HepG2 (cell line): ENCODE measurements around the gene ANG. TPM values are rescaled to one million over a fixed set of nuclear protein-coding genes. Genes with fewer than 3 reads are reported as not detected.

Experiments
- ETV5 ChIP-seq: IDR thresholded peaks from 2 replicates; pipeline ENCODE4 v1.6.1; 2018; ENCODE audit warnings: missing biosample characterization, missing genetic modification reagents, inconsistent platforms, borderline replicate concordance
- MATR3 ChIP-seq: sonication (generic); formaldehyde crosslinking; IDR thresholded peaks from 2 replicates; pipeline ENCODE4 v1.4.0; 2020; ENCODE audit warnings: missing genetic modification reagents
- PHF5A ChIP-seq: IDR thresholded peaks from one replicate; pipeline ENCODE4 v1.6.1; 2018; ENCODE audit warnings: low read depth, missing genetic modification reagents; ENCODE audit not compliant: unreplicated experiment
- SNAI1 ChIP-seq: sonication (generic); formaldehyde crosslinking; IDR thresholded peaks from 2 replicates; pipeline ENCODE4 v1.5.0; 2020; ENCODE audit warnings: mild to moderate bottlenecking, missing genetic modification reagents, borderline replicate concordance
- ZNF33B ChIP-seq: sonication (generic); formaldehyde crosslinking; IDR thresholded peaks from 2 replicates; pipeline ENCODE4 v1.5.1; 2020; ENCODE audit warnings: mild to moderate bottlenecking, missing genetic modification reagents
- ZNF382 ChIP-seq: sonication (generic); formaldehyde crosslinking; IDR thresholded peaks from 2 replicates; pipeline ENCODE4 v1.5.0; 2020; ENCODE audit warnings: missing genetic modification reagents, mild to moderate bottlenecking, borderline replicate concordance
- ZNF446 ChIP-seq: sonication (generic); formaldehyde crosslinking; IDR thresholded peaks from 2 replicates; pipeline ENCODE4 v1.5.0; 2020; ENCODE audit warnings: mild to moderate bottlenecking, missing genetic modification reagents
- ZNF546 ChIP-seq: sonication (generic); formaldehyde crosslinking; conservative IDR thresholded peaks from 2 replicates; pipeline ENCODE4 v1.8.1; 2023; ENCODE audit warnings: mild to moderate bottlenecking, missing genetic modification reagents
- polyA plus RNA-seq, 8 experiments: library from polyadenylated mRNA; depleted of rRNA in 3 of 8; stranded (reverse) in 7 of 8; unstranded in 1 of 8; fragments of >200 nt; fragmentation: Illumina TruSeq in 4 of 8; extraction: Trizol in 4 of 8; gene quantifications; 2 replicates each; pipeline versions ENCODE4 v1.2.1 to v1.2.3, GENCODE V29; 2011 to 2016; ENCODE audit warnings: low read depth in 4 of 8, missing spikeins in 1 of 8, mixed read lengths in 1 of 8; ENCODE audit not compliant: insufficient read depth in 1 of 8
- total RNA-seq, 5 experiments: library from RNA; depleted of rRNA; stranded (reverse); fragments of >200 nt; fragmentation: Illumina TruSeq; extraction: Trizol; gene quantifications; 2 replicates each; pipeline ENCODE4 v1.2.3, GENCODE V29; 2016; ENCODE audit warnings: low read depth in 1 of 5
- TF ChIP-seq, protein P1 (sequence below): IDR thresholded peaks from 2 replicates; pipeline ENCODE4 v1.6.1; 2016
- TF ChIP-seq, protein P2 (sequence below): sonication (generic); formaldehyde crosslinking; IDR thresholded peaks from 2 replicates; pipeline ENCODE4 v1.4.0; 2020; ENCODE audit warnings: missing genetic modification reagents
- TF ChIP-seq, protein P3 (sequence below): sonication (generic); formaldehyde crosslinking; IDR thresholded peaks from 2 replicates; pipeline ENCODE4 v1.5.0; 2020; ENCODE audit warnings: missing genetic modification reagents
- TF ChIP-seq, protein P4 (sequence below): sonication (generic); formaldehyde crosslinking; IDR thresholded peaks from 2 replicates; pipeline ENCODE4 v1.4.0; 2020; ENCODE audit warnings: missing genetic modification reagents, mild to moderate bottlenecking, borderline replicate concordance
- TF ChIP-seq, protein P5 (sequence below): sonication (generic); formaldehyde crosslinking; IDR thresholded peaks from 2 replicates; pipeline ENCODE4 v1.4.0; 2020; ENCODE audit warnings: low read depth, mild to moderate bottlenecking, missing genetic modification reagents

Gene ANG
- total and polyA plus RNA-seq, 2 of the 13 experiments (the other 11 are each of a cell fraction or from before 2014, with no cell fraction given): 83.6 to 401 TPM

GRCh38 chr14:20662968-20663732 lies 25.4 kb upstream of the ANG start (continued):
- TF ChIP-seq MATR3 (CRISPR knock-in tag): no peak
- TF ChIP-seq ZNF33B (CRISPR knock-in tag): no peak
- TF ChIP-seq, protein P1, sequence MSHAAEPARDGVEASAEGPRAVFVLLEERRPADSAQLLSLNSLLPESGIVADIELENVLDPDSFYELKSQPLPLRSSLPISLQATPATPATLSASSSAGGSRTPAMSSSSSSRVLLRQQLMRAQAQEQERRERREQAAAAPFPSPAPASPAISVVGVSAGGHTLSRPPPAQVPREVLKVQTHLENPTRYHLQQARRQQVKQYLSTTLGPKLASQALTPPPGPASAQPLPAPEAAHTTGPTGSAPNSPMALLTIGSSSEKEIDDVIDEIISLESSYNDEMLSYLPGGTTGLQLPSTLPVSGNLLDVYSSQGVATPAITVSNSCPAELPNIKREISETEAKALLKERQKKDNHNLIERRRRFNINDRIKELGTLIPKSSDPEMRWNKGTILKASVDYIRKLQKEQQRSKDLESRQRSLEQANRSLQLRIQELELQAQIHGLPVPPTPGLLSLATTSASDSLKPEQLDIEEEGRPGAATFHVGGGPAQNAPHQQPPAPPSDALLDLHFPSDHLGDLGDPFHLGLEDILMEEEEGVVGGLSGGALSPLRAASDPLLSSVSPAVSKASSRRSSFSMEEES (CRISPR knock-in tag): 0 out of 2 replicates have a peak, but pooled peaks have one; percentile 28
- TF ChIP-seq, protein P2, sequence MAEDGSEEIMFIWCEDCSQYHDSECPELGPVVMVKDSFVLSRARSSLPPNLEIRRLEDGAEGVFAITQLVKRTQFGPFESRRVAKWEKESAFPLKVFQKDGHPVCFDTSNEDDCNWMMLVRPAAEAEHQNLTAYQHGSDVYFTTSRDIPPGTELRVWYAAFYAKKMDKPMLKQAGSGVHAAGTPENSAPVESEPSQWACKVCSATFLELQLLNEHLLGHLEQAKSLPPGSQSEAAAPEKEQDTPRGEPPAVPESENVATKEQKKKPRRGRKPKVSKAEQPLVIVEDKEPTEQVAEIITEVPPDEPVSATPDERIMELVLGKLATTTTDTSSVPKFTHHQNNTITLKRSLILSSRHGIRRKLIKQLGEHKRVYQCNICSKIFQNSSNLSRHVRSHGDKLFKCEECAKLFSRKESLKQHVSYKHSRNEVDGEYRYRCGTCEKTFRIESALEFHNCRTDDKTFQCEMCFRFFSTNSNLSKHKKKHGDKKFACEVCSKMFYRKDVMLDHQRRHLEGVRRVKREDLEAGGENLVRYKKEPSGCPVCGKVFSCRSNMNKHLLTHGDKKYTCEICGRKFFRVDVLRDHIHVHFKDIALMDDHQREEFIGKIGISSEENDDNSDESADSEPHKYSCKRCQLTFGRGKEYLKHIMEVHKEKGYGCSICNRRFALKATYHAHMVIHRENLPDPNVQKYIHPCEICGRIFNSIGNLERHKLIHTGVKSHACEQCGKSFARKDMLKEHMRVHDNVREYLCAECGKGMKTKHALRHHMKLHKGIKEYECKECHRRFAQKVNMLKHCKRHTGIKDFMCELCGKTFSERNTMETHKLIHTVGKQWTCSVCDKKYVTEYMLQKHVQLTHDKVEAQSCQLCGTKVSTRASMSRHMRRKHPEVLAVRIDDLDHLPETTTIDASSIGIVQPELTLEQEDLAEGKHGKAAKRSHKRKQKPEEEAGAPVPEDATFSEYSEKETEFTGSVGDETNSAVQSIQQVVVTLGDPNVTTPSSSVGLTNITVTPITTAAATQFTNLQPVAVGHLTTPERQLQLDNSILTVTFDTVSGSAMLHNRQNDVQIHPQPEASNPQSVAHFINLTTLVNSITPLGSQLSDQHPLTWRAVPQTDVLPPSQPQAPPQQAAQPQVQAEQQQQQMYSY (CRISPR knock-in tag): peak; percentile 93
- TF ChIP-seq, protein P3, sequence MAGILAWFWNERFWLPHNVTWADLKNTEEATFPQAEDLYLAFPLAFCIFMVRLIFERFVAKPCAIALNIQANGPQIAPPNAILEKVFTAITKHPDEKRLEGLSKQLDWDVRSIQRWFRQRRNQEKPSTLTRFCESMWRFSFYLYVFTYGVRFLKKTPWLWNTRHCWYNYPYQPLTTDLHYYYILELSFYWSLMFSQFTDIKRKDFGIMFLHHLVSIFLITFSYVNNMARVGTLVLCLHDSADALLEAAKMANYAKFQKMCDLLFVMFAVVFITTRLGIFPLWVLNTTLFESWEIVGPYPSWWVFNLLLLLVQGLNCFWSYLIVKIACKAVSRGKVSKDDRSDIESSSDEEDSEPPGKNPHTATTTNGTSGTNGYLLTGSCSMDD: no peak
- peak; percentile 36; the same call in 1 of the 2 replicates for TF ChIP-seq ETV5 (CRISPR knock-in tag)
- TF ChIP-seq ZNF546 (CRISPR knock-in tag): no peak
- TF ChIP-seq PHF5A (CRISPR knock-in tag): peak; percentile 59
- no peak for TF ChIP-seq ZNF446 (CRISPR knock-in tag)
- TF ChIP-seq, protein P4, sequence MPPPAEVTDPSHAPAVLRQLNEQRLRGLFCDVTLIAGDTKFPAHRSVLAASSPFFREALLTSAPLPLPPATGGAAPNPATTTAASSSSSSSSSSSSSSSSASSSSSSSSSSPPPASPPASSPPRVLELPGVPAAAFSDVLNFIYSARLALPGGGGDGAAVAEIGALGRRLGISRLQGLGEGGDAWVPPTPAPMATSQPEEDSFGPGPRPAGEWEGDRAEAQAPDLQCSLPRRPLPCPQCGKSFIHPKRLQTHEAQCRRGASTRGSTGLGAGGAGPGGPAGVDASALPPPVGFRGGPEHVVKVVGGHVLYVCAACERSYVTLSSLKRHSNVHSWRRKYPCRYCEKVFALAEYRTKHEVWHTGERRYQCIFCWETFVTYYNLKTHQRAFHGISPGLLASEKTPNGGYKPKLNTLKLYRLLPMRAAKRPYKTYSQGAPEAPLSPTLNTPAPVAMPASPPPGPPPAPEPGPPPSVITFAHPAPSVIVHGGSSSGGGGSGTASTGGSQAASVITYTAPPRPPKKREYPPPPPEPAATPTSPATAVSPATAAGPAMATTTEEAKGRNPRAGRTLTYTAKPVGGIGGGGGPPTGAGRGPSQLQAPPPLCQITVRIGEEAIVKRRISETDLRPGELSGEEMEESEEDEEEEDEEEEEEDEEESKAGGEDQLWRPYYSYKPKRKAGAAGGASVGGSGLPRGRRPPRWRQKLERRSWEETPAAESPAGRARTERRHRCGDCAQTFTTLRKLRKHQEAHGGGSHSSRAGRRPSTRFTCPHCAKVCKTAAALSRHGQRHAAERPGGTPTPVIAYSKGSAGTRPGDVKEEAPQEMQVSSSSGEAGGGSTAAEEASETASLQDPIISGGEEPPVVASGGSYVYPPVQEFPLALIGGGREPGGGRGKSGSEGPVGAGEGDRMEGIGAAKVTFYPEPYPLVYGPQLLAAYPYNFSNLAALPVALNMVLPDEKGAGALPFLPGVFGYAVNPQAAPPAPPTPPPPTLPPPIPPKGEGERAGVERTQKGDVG (CRISPR knock-in tag): peak; percentile 69; the same call in 1 of the 2 replicates
- TF ChIP-seq, protein P5, sequence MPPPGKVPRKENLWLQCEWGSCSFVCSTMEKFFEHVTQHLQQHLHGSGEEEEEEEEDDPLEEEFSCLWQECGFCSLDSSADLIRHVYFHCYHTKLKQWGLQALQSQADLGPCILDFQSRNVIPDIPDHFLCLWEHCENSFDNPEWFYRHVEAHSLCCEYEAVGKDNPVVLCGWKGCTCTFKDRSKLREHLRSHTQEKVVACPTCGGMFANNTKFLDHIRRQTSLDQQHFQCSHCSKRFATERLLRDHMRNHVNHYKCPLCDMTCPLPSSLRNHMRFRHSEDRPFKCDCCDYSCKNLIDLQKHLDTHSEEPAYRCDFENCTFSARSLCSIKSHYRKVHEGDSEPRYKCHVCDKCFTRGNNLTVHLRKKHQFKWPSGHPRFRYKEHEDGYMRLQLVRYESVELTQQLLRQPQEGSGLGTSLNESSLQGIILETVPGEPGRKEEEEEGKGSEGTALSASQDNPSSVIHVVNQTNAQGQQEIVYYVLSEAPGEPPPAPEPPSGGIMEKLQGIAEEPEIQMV (CRISPR knock-in tag): no peak
- no peak for TF ChIP-seq ZNF382
- no peak for TF ChIP-seq SNAI1 (CRISPR knock-in tag)
